ENCODE results near the gene EHMT2.
"Not testable (repeated sequence)": the region's sequence is repeated elsewhere in the genome, so short reads cannot be mapped to it uniquely, and the experiment has no call there.

Gene EHMT2

DNA sequence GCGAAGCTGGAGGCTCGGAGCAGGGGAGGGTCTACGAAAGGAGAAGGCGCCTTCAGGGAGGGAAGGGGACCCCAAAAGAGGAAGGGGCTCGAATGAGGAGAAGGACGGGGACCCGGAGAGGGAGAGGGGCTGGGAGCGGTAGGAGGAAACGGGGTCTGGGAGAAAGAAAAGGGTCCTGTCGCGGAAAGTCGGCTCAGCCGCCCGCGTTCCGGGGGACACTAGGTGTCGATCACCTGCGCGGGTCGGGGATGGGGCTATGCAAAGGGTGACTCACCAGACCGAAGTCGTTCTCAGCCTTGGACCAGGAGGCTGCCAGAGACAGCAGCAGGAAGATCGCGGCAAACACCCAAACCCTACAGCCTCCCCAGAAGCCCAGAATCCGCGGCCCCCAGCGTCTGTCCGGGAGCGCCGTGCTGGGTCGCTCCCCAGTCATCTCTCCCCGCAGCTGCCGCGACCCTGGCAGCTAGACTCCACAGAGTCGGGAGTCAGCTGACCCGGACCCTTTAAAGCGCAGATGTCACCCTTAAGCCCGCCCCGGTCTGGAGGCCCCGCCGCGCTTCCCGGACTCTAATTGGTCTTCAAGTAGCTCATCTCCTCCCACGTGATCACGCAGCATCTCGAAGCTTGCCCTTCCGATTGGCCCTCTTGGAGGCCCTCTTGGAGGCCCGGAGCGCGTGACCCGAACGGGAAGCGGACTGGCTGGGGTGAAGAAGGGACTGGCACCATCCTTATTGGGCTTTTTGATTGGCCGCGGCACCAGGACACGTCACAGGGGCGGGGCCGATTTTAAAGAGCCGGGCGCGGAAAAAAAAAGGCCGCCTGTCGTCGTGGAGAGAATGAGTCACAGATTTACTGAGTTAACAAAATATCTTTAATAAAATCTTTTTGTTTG is 34.9 kb downstream of the EHMT2 start, which contains the start of gene NEU1:
Gene NEU1, minus strand, starts transcription at position 478 of the 892 bp plus-strand sequence. Its CDS starts 45 bp downstream, at position 433.
- no peak for TF ChIP-seq CTCF (IDR thresholded peaks at IDR 0.05; ENCODE audit: low read length, missing control alignments)
- peak; percentile 100 for DNase-seq (ENCODE audit: low read depth)
- H3K4me3 ChIP-seq (replicated peaks; ENCODE audit: low read depth, low read length), result peak within 1 kb of the TSS; percentile 98

DNA sequence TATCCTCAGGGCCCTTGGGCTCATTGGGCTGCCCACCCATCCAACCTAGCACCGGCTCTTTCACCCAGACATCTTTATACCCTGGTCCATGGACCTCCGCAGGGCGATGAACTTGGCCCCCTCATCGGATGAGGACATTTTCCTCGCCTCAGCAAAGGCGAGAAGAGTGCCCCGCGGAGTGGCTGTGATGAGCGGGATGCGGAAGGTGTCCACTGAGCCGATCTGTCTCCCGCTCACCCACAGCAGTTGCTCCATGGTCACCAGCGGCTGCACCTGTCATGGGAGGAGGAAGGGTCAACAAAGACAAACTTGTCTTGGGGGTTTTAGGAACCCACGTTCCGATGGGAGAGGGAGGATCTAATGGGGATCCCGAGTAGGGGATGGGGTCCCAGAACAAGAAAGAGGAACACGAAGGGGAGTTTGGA is 35.6 kb downstream of the EHMT2 start:
- no peak for TF ChIP-seq CTCF (IDR thresholded peaks at IDR 0.05; ENCODE audit: low read length, missing control alignments)
- H3K4me3 ChIP-seq (replicated peaks; ENCODE audit: low read depth, low read length), result peak overlapping the region; percentile 98
- DNase-seq (ENCODE audit: low read depth), result no peak

DNA sequence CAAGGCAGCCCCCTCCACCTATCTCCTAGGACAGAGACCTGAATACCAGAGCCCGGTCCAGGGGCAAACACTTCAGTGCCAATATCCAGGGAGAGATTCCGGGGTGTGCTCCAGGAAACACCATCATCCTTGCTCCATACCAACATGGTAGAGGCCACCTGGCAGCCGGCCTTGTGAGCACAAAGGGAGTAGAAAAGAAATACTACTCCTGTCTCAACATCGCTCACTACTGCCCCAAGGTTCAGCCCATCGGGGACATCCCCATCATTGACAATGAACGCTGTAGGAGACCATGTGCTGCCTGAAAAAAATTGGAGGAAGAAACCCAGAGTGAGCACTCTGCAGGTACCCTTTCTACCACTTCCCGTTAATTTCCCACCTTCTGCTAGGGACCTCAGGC is 36.3 kb downstream of the EHMT2 start:
- H3K4me3 ChIP-seq (replicated peaks; ENCODE audit: low read depth, low read length), result no peak overlapping the region
- no peak for DNase-seq (ENCODE audit: low read depth)
- TF ChIP-seq CTCF (IDR thresholded peaks at IDR 0.05; ENCODE audit: low read length, missing control alignments), result no peak

DNA sequence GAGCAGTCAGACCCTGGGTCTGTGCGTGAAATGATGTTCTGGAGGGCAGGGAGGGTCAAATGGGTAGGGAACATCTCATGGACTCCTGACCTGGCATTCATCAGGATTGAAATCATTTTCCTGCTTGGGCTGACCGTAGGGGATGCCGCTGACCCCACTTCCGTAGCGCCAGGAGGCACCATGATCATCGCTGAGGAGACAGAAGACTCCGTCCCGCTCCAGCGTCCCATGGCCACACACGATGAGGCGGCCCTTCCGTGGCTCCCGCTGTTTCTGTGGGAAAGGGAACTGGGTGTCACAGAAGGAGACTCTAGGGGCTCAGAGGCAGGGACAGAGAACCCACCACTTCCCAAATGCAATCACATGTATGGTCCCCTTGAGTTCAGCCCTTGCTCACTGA is 37.1 kb downstream of the EHMT2 start:
- no peak overlapping the region for H3K4me3 ChIP-seq (replicated peaks; ENCODE audit: low read depth, low read length)
- no peak for DNase-seq (ENCODE audit: low read depth)
- no peak for TF ChIP-seq CTCF (IDR thresholded peaks at IDR 0.05; ENCODE audit: low read length, missing control alignments)

DNA sequence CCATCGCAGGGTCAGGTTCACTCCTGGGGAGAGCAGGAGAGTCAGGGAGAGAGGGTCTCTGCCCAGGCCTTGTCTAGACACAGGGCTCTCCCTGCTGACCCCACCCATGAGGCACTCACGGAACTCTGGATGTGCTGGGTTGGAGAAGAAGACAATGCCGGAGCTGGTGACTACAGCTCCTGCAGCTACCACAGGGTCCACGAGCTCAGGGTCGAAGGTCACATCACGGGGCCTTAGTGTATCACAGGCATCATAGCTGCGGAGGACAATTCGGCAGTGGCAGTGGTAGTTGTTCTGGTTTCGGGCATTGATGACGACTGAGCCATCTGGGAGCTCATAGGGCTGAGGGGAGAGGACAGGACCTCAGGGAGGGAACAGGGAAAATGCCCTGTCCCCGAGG is 37.6 kb downstream of the EHMT2 start:
- DNase-seq (ENCODE audit: low read depth), result no peak
- H3K4me3 ChIP-seq (replicated peaks; ENCODE audit: low read depth, low read length), result no peak overlapping the region
- TF ChIP-seq CTCF (IDR thresholded peaks at IDR 0.05; ENCODE audit: low read length, missing control alignments), result no peak

GRCh38 chr6:31858707-31859106 is 38.8 kb downstream of the EHMT2 start:
- no peak overlapping the region for H3K4me3 ChIP-seq (replicated peaks; ENCODE audit: low read depth, low read length)
- no peak for DNase-seq (ENCODE audit: low read depth)
- no peak for TF ChIP-seq CTCF (IDR thresholded peaks at IDR 0.05; ENCODE audit: low read length, missing control alignments)

GRCh38 chr6:31857774-31858173 is 39.7 kb downstream of the EHMT2 start:
- DNase-seq (ENCODE audit: low read depth); H3K4me3 ChIP-seq (replicated peaks; ENCODE audit: low read depth, low read length): not testable (repeated sequence)

- DNase-seq (ENCODE audit: low read depth); H3K4me3 ChIP-seq (replicated peaks; ENCODE audit: low read depth, low read length): not testable (repeated sequence)
These were observed 45.3 kb downstream of the EHMT2 start for GRCh38 chr6:31851980-31852718.

Data from fibroblast of pulmonary artery (primary cell).